Activated CD4-positive, alpha-beta memory T cell treated with anti-CD3 and anti-CD28 coated beads, Interleukin-2, amount 10 ng/mL, durations not matched to agents 7 days and 5 days (primary cell): Measurements from ENCODE around the gene CXCR5. TPM values are rescaled to one million over a fixed set of nuclear protein-coding genes. Genes with fewer than 3 reads are reported as not detected.

Experiments used
- CTCF ChIA-PET: fragments of 350-600 bp; sonication (Branson Sonifier 250); formaldehyde crosslinking; loops from one replicate; lab custom pipeline; 2021; ENCODE audit warnings: antibody characterized with exemption, inconsistent platforms; lab: Charles Lee
- POLR2A ChIA-PET: fragments of 350-600 bp; sonication (Branson Sonifier 250); formaldehyde crosslinking; loops from one replicate; lab custom pipeline; 2021; ENCODE audit warnings: antibody characterized with exemption; lab: Charles Lee
- DNase-seq: peaks from one replicate; pipeline ENCODE4 v3.0.0-alpha.2; 2020
- H3K27ac Mint-ChIP-seq: one replicate; pipeline ENCODE4 v1.8.0; 2021; ENCODE audit warnings: mild to moderate bottlenecking, mixed read lengths
- H3K27me3 Mint-ChIP-seq: one replicate; pipeline ENCODE4 v1.8.0; 2021; ENCODE audit warnings: mixed read lengths
- H3K36me3 Mint-ChIP-seq: one replicate; pipeline ENCODE4 v1.8.0; 2021; ENCODE audit warnings: low read depth, mixed read lengths
- H3K4me1 Mint-ChIP-seq: one replicate; pipeline ENCODE4 v1.8.0; 2021; ENCODE audit warnings: mixed read lengths
- H3K4me3 Mint-ChIP-seq: one replicate; pipeline ENCODE4 v1.8.0; 2021; ENCODE audit warnings: mild to moderate bottlenecking, mixed read lengths
- H3K9me3 Mint-ChIP-seq: one replicate; pipeline ENCODE4 v1.8.0; 2021; ENCODE audit warnings: mixed read lengths
- total RNA-seq, 2 experiments: library from RNA; stranded (reverse); gene quantifications; one replicate each; pipeline ENCODE4 v1.2.3, GENCODE V29; 2021

CXCR5 gene
- total RNA-seq, 2 experiments from 2014 or later = 0.83 to 0.86 TPM

- Mint-ChIP-seq H3K36me3 (peaks cover 30% of the 10 kb centered on the region), H3K4me3 (no peak overlapping the region), H3K27me3 (no peaks in the 10 kb centered on the region), H3K9me3 (no peaks in the 10 kb centered on the region), H3K27ac (no peak overlapping the region), H3K4me1 (peaks cover 10% of the 10 kb centered on the region)
- CTCF ChIA-PET = interaction anchor here (0.7 kb wide), 1 partner anchor 29 kb away, joined by 3 read pairs; no protein-coding TSS in a partner anchor
- POLR2A ChIA-PET = no interaction called here
- no peak for DNase-seq
Measured at GRCh38 chr11:118900535-118901384, 17.1 kb downstream of the CXCR5 start.

GRCh38 chr11:118901494-118902335 lies 18.0 kb downstream of the CXCR5 start:
- Mint-ChIP-seq H3K27me3 (no peaks in the 10 kb centered on the region), H3K4me3 (no peak overlapping the region), H3K4me1 (peaks cover 3% of the 10 kb centered on the region), H3K36me3 (peaks cover 33% of the 10 kb centered on the region), H3K9me3 (no peaks in the 10 kb centered on the region), H3K27ac (no peak overlapping the region)
- ChIA-PET CTCF (interaction anchor here (0.7 kb wide), 1 partner anchor 28 kb away, joined by 3 read pairs; no protein-coding TSS in a partner anchor), POLR2A (no interaction called here)
- no peak for DNase-seq

- Mint-ChIP-seq H3K4me3 (no peak overlapping the region), H3K4me1 (peaks cover 9% of the 10 kb centered on the region), H3K27me3 (no peaks in the 10 kb centered on the region), H3K9me3 (no peaks in the 10 kb centered on the region), H3K27ac (no peak overlapping the region), H3K36me3 (peaks cover 37% of the 10 kb centered on the region)
- ChIA-PET CTCF (no interaction called here), POLR2A (no interaction called here)
- DNase-seq = no peak
Measured at GRCh38 chr11:118902336-118903203, 18.9 kb downstream of the CXCR5 start.

GRCh38 chr11:118903204-118904015 lies 19.7 kb downstream of the CXCR5 start:
- CTCF ChIA-PET = interaction anchor here (3.6 kb wide), 1 partner anchor 28 kb away, joined by 33 read pairs; no protein-coding TSS in a partner anchor
- no peaks in the 10 kb centered on the region for H3K9me3 Mint-ChIP-seq
- H3K4me1 Mint-ChIP-seq = peaks cover 10% of the 10 kb centered on the region
- POLR2A ChIA-PET = interaction anchor here (1.5 kb wide), 1 partner anchor 8 kb away, joined by 6 read pairs; no protein-coding TSS in a partner anchor
- no peak overlapping the region for H3K4me3 Mint-ChIP-seq
- no peak for DNase-seq
- peaks cover 43% of the 10 kb centered on the region for H3K36me3 Mint-ChIP-seq
- H3K27ac Mint-ChIP-seq = no peak overlapping the region
- H3K27me3 Mint-ChIP-seq = no peaks in the 10 kb centered on the region

GRCh38 chr11:118907051-118908042 lies 23.7 kb downstream of the CXCR5 start:
- Mint-ChIP-seq H3K36me3 (peaks cover 23% of the 10 kb centered on the region), H3K27me3 (no peaks in the 10 kb centered on the region), H3K4me3 (no peak overlapping the region), H3K9me3 (no peaks in the 10 kb centered on the region), H3K4me1 (peaks cover 34% of the 10 kb centered on the region), H3K27ac (peak overlapping the region; percentile 45)
- peak; percentile 88 for DNase-seq
- POLR2A ChIA-PET = interaction anchor here (0.9 kb wide), 1 partner anchor 52 kb away, joined by 3 read pairs; no protein-coding TSS in a partner anchor
- CTCF ChIA-PET = interaction anchor here (0.7 to 9.8 kb wide), 5 partner anchors 19 to 116 kb away, joined by 3 to 270 read pairs (median 3); partner anchors contain the start of genes BCL9L and DDX6

- no peak for DNase-seq
- Mint-ChIP-seq H3K27ac (no peak overlapping the region), H3K9me3 (no peaks in the 10 kb centered on the region), H3K36me3 (peaks cover 23% of the 10 kb centered on the region), H3K4me3 (no peak overlapping the region), H3K27me3 (no peaks in the 10 kb centered on the region), H3K4me1 (peaks cover 44% of the 10 kb centered on the region)
- ChIA-PET CTCF (interaction anchor here (1.1 to 9.8 kb wide), 4 partner anchors 18 to 218 kb away, joined by 3 to 270 read pairs (median 3); partner anchors contain the start of gene BCL9L), POLR2A (interaction anchor here (0.9 to 1.3 kb wide), 2 partner anchors 51 to 118 kb away, joined by 3 to 8 read pairs; partner anchors contain the start of gene DDX6)
Measured at GRCh38 chr11:118908264-118908663, 24.6 kb downstream of the CXCR5 start.

- Mint-ChIP-seq H3K9me3 (no peaks in the 10 kb centered on the region), H3K4me3 (no peak overlapping the region), H3K27me3 (no peaks in the 10 kb centered on the region), H3K27ac (no peak overlapping the region), H3K4me1 (peaks cover 50% of the 10 kb centered on the region), H3K36me3 (peaks cover 23% of the 10 kb centered on the region)
- ChIA-PET CTCF (interaction anchor here (0.8 to 9.8 kb wide), 5 partner anchors 17 to 219 kb away, joined by 3 to 270 read pairs (median 3); partner anchors contain the start of gene BCL9L), POLR2A (interaction anchor here (1.0 to 1.3 kb wide), 2 partner anchors 118 to 186 kb away, joined by 3 to 8 read pairs; partner anchors contain the start of gene DDX6)
- no peak for DNase-seq
Measured at GRCh38 chr11:118908901-118909618, 25.4 kb downstream of the CXCR5 start.

GRCh38 chr11:118909619-118910308 lies 26.1 kb downstream of the CXCR5 start:
- Mint-ChIP-seq H3K4me1 (peaks cover 57% of the 10 kb centered on the region), H3K27me3 (no peaks in the 10 kb centered on the region), H3K36me3 (peaks cover 23% of the 10 kb centered on the region), H3K27ac (no peak overlapping the region), H3K4me3 (no peak overlapping the region), H3K9me3 (no peaks in the 10 kb centered on the region)
- POLR2A ChIA-PET = interaction anchor here (1.0 kb wide), 1 partner anchor 185 kb away, joined by 3 read pairs; no protein-coding TSS in a partner anchor
- DNase-seq = no peak
- CTCF ChIA-PET = interaction anchor here (0.8 to 9.8 kb wide), 3 partner anchors 17 to 220 kb away, joined by 3 to 270 read pairs (median 3); partner anchors contain the start of gene BCL9L

GRCh38 chr11:118910309-118911112 lies 26.8 kb downstream of the CXCR5 start:
- Mint-ChIP-seq H3K27me3 (no peaks in the 10 kb centered on the region), H3K4me3 (peak overlapping the region; percentile 59), H3K9me3 (no peaks in the 10 kb centered on the region), H3K27ac (peak overlapping the region; percentile 64), H3K36me3 (peaks cover 23% of the 10 kb centered on the region), H3K4me1 (peaks cover 64% of the 10 kb centered on the region)
- DNase-seq = no peak
- CTCF ChIA-PET = interaction anchor here (1.0 to 9.8 kb wide), 3 partner anchors 16 to 221 kb away, joined by 3 to 270 read pairs (median 5); partner anchors contain the start of gene BCL9L
- POLR2A ChIA-PET = interaction anchor here (0.7 to 2.2 kb wide), 4 partner anchors 38 to 184 kb away, joined by 3 to 6 read pairs (median 3); partner anchors contain the start of gene DDX6
